ENCODE data around the gene SERPINB6. TPM values are rescaled to one million over a fixed set of nuclear protein-coding genes. Genes with fewer than 3 reads are reported as not detected.

SERPINB6 gene
- total and polyA plus RNA-seq, 8 donors, result 79.1 to 281 (median 156) TPM

DNA sequence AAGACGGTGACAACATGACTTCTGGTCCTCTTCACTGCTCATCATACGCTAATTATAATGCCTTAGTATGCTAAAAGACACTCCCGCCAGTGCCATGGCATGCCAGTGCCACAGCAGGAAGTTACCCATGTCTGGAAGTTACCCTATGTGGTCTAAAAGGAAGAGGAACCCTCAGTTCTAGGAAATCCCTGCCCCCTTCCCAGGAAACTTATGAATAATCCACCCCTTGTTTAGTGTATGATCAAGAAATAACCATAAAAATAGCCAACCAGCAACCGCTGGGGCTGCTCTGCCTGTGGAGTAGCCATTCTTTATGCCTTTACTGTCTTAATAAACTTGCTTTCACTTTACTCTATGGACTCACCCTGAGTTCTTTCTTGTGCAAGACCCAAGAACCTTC lies 52.4 kb downstream of the SERPINB6 start:
- H3K4me3 ChIP-seq, result no peak overlapping the region
- intact Hi-C loops (cut with DNase I; ENCODE audit: low total_unique reads), result no loop called here
- H3K9me3 ChIP-seq, result no peaks in the 10 kb centered on the region
- H3K27me3 ChIP-seq, result no peaks in the 10 kb centered on the region
- DNase-seq, result no peak
- H3K4me1 ChIP-seq, result peaks cover 0 to 15% (median 12%) of the 10 kb centered on the region in 4 donors
- WGBS, 5 donors, result 78 to 92% (median 87%) methylated on average over 4 of the region's 4 CpGs
- peak overlapping the region in 1 of 5 donors; percentile 32 for H3K27ac ChIP-seq
- no peak for TF ChIP-seq EP300 (IDR thresholded peaks at IDR 0.05)
- TF ChIP-seq, protein P1, sequence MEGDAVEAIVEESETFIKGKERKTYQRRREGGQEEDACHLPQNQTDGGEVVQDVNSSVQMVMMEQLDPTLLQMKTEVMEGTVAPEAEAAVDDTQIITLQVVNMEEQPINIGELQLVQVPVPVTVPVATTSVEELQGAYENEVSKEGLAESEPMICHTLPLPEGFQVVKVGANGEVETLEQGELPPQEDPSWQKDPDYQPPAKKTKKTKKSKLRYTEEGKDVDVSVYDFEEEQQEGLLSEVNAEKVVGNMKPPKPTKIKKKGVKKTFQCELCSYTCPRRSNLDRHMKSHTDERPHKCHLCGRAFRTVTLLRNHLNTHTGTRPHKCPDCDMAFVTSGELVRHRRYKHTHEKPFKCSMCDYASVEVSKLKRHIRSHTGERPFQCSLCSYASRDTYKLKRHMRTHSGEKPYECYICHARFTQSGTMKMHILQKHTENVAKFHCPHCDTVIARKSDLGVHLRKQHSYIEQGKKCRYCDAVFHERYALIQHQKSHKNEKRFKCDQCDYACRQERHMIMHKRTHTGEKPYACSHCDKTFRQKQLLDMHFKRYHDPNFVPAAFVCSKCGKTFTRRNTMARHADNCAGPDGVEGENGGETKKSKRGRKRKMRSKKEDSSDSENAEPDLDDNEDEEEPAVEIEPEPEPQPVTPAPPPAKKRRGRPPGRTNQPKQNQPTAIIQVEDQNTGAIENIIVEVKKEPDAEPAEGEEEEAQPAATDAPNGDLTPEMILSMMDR (IDR thresholded peaks at IDR 0.05), result no peak
- no peak for TF ChIP-seq POLR2AphosphoS5 (IDR thresholded peaks at IDR 0.05)
- H3K36me3 ChIP-seq, result no peaks in the 10 kb centered on the region

DNA sequence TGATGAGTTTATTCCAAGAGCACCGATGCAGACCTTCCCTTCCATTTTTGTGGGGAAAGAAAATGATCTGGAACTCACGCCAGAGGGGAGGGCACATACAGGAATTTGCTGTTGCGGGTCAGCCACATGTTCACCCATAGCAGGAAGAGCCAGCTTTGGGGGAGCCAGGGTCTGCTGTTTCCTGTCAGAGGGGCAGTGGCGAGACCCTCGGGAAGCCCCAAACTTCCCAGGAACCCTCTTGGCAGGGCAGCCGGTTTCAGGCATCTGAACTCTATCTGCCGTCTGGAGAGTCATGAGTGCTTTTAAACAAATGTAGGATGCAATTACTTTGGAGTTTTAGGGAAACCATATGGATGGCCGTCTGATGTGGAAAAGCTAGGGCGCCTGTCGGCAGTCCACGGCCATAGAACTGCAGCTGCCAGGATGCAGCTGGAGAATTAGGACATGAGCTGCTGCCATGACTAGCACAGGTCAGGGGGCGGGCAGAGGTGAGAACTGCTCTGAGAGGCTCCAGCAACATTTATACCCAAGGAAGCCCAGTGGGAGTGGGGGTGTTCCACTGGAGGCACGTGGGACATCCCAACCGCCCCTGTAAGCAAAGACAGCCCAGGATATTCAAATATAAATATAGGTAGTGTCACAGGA lies 53.4 kb downstream of the SERPINB6 start:
- WGBS, 5 donors, result 73 to 81% (median 76%) methylated on average over 14 of the region's 14 CpGs
- TF ChIP-seq, protein P1 (IDR thresholded peaks at IDR 0.05), result no peak
- TF ChIP-seq POLR2AphosphoS5 (IDR thresholded peaks at IDR 0.05) (no peak), POLR2A (IDR thresholded peaks at IDR 0.05) (no peak), EP300 (IDR thresholded peaks at IDR 0.05) (no peak)
- intact Hi-C loops (cut with DNase I; ENCODE audit: low total_unique reads), result no loop called here
- Histone ChIP-seq H3K4me3 (no peak overlapping the region), H3K36me3 (no peaks in the 10 kb centered on the region), H3K27ac (no peak overlapping the region), H3K9me3 (no peaks in the 10 kb centered on the region), H3K27me3 (no peaks in the 10 kb centered on the region), H3K4me1 (peaks cover 0 to 15% (median 14%) of the 10 kb centered on the region in 4 donors)
- peak in 1 of 2 donors; percentile 76 for DNase-seq

DNA sequence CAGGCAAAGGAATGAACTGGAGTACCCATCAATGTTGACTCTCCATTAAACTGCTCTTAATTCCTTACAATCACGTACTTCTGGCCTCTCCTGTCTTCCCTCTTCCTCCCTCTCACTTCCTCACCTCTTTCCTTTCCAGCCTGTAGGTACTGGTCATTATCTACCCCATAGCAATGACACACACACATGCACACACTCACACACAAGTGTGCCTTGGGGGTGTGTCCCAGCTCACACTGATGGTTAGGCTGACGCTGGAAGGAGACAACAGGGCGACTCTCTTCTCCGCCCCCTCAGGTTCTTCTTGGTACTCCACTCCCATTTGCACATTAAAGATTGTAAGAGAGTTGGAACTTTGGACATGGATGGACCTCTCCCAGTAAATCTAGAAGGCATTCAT lies 54.3 kb downstream of the SERPINB6 start:
- WGBS, 5 donors, result 64 to 87% (median 80%) methylated on average over 4 of the region's 4 CpGs
- no peaks in the 10 kb centered on the region for H3K27me3 ChIP-seq
- no peak for TF ChIP-seq POLR2A (IDR thresholded peaks at IDR 0.05)
- no peak for TF ChIP-seq EP300 (IDR thresholded peaks at IDR 0.05)
- TF ChIP-seq, protein P1 (IDR thresholded peaks at IDR 0.05), result no peak
- TF ChIP-seq POLR2AphosphoS5 (IDR thresholded peaks at IDR 0.05), result no peak
- intact Hi-C loops (cut with DNase I; ENCODE audit: low total_unique reads), result no loop called here
- H3K4me1 ChIP-seq, result peaks cover 0 to 15% (median 14%) of the 10 kb centered on the region in 4 donors
- DNase-seq, result no peak
- no peaks in the 10 kb centered on the region for H3K9me3 ChIP-seq
- no peak overlapping the region for H3K27ac ChIP-seq
- H3K36me3 ChIP-seq, result no peaks in the 10 kb centered on the region
- no peak overlapping the region for H3K4me3 ChIP-seq

DNA sequence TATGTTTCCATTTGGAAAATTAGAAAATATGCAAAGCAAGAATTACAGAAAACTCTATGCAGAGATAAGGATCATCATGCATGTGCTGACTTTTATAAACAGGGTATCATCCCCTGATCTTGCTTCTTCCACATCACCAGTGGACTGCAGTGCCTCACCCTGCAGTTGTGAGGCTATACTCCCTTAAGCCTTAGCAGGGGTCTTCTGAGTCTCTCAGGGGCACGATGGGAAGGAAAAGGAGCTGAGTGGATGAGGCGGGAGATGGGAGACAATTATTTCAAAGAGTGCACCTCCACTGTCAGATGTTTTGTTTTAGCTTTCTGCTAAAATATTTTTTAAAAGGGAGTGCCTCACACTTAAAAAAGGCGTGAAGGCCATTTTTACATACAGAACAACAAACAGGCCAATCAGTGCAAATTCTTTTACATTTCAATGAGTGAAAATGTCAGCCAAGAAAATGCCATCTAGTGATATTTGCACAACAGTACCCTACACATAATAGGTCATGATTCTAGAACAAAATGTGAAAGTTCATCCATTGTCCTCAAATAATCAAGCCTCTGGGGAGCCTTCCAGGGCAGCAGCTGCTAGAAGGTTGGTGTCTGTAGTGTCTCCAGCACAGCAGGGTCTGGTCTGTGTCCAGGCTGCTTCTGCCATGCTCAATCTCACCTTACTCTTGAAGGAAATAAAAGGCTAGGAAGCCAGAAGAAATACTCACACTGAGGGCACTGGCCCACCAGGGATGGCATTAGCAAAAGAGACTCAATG lies 55.0 kb downstream of the SERPINB6 start:
- no peak for TF ChIP-seq EP300 (IDR thresholded peaks at IDR 0.05)
- TF ChIP-seq POLR2A (IDR thresholded peaks at IDR 0.05), result no peak
- TF ChIP-seq POLR2AphosphoS5 (IDR thresholded peaks at IDR 0.05), result no peak
- TF ChIP-seq, protein P1 (IDR thresholded peaks at IDR 0.05), result no peak
- DNase-seq, result peak in 1 of 2 donors; percentile 35
- H3K9me3 ChIP-seq, result no peaks in the 10 kb centered on the region
- no peaks in the 10 kb centered on the region for H3K36me3 ChIP-seq
- H3K27me3 ChIP-seq, result no peaks in the 10 kb centered on the region
- no peak overlapping the region for H3K27ac ChIP-seq
- H3K4me1 ChIP-seq, result peaks cover 0 to 15% (median 10%) of the 10 kb centered on the region in 4 donors
- no peak overlapping the region for H3K4me3 ChIP-seq
- 57 to 65% (median 64%) methylated on average over 3 of the region's 3 CpGs for WGBS, 5 donors
- intact Hi-C loops (cut with DNase I; ENCODE audit: low total_unique reads), result no loop called here

All from stomach (tissue), 9 donors.